Stimulated activated CD4-positive, alpha-beta T cell treated with anti-CD3 and anti-CD28 coated beads, Interleukin-15, amount 100 ng/mL, for 1 hour (primary cell): ENCODE results near the gene SLC6A17.

ENCODE experiments used
- DNase-seq, 2 donors: peaks; one replicate each; pipeline ENCODE4 v3.0.0-alpha.2; 2020; ENCODE audit warnings: low read depth in 1 of 2, low spot score in 1 of 2

Gene SLC6A17

DNA sequence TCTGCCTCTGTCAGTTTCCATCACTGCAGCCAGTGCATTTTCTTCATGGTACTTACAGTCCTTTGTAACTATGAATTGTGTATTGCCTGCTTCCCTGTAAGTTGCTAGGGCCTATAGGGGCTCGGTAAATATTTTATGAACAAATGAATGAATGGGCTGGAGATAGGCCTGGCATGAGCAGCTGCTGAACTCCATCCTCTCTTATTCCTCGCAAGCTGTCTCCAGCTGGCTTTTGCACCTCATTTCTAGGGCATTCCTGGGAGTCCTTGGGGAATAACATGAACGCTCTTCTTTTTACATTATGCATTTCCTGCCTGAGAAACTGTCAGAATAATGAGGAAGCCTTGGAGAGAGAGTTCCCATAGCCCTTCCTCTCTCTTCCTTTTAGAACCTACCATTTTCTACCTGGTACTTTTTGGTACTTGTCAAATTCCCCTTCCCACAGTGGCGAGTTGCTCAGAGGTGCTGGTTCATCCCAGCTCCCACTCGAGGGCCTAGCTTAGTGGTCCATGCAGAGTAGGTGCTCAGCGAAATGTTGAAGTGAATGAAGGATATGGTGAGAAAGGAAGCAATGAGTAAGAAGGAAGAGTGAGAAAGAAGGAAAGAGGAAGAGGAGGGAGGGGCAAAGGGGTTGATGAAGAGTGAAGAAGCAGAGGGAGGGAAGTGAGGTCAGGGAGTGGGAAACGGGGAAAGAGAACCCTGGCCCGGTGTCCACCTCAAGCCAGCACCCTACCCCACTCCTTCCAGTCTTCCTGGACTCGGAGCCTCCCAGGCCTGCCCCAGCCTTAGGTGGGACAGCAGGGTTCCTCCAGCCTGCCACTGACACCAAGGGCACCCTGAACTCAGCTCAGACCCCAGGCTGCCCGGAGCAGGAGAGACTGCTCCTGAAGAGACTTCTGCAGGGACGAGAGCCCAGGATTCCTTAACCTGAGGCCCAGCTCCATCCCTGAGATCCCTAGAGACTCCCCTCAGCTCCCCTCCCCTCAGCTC, 89.4 kb downstream of the SLC6A17 start:
- DNase-seq: no peak

DNA sequence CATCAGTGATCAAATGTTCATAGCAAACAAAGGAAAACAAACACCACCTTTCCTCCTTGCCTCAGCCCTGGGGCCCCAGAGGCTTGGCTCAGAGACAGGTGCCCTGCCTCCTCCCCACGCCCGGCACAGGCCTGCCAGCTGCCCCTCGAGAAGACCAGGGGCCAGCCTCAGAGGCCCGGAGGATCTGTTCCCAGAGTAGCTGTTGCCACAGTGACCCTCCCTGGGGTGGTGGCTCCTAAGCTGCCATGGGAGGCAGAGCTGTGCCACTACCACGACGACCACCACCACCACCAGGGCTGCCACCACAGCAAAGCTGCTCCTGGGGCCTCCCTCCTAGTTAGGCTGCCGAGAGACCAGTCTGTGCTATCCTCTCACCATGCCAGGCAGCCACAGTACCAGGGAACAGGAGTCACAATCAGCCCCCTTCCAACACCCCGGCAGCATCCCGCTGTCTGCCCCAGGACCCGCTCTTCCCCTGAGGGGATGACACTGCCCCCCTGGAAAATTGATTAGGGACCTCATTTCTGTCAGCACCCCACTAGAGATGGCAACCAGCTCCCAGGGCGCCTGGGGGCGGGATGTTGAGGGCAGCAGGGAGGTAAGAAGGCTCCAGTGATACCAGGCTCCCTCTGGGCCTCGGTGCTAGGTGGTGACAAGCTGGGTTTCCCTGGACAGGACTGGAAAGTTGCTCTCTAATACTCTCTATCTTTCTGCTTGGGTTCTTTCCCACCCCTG, 90.3 kb downstream of the SLC6A17 start:
- no peak for DNase-seq

DNA sequence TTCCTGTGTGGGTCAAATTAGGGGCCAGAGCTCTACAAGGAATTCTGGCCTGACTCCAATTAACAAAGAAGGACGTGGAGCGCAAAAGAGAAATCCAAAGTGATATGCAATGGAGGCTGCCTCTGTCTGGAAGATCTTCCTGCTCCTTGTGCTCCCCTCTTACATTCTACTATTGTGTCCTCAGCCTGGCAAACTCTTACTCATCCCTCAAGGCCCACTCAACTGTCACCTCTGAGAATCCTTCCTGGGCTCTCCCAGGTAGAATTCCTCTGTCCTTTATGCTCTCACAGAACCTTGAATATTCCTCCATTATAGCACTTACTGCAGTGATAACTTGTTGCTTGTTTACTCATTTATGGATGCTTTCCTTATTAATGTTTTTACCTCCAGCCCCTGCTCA, 91.2 kb downstream of the SLC6A17 start:
- no peak for DNase-seq

DNA sequence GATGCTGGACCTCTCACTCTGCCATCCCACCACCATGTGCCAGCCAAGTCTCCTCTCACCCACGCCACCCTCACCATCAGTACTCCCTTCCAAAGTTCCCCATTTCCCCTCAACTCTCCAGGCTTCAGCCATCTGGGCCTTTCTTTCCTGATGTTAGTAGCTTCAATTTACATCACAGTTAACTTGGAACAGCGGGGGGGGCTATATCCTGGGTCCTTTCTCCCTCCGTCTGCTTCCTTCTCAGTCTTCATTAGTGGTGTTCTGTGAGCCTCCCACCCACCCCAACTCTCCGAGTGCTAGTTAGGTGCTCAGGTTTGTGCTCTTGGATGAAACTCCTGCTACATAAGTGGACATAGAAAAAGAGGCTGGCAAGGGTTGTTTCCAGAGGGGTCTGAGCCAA, 91.8 kb downstream of the SLC6A17 start:
- no peak for DNase-seq

DNA sequence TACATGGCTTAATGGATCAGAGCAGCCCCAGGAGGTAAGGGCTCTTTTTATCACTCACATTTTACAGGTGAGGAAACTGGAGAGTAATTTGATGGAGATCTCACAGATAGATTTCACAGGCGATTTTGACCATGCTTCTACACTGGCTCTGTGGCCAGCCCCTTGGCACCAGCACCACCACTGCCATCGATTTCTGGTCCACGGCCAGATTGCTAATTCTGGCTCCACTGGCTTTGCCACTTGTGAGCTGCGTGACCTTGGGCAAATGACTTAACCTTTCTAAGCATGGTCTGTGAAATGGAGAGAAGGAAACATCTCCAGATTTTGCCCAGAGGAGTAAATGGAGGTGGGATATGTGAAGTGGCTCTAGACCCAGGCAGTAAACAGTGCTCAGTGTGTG, 92.4 kb downstream of the SLC6A17 start:
- no peak for DNase-seq

DNA sequence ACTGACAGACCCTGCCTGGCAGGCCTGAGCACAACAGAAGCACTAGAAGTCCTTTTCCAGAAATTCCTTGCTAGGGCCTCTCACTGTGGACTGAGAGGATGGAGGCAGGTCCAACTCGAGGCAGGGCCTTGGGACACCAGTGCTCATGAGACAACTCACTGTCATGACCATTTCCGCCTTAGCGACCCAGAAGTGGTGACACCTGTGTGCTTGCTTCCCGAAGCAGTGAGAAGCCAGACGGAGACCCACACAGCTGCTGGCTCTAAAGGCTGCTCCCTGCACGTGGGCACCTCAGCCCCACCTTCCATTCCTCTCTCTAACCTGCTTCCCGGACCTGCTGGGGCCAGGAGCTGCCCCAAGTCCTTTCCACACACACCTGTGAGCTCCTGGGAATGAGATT, 92.9 kb downstream of the SLC6A17 start:
- DNase-seq: no peak

DNA sequence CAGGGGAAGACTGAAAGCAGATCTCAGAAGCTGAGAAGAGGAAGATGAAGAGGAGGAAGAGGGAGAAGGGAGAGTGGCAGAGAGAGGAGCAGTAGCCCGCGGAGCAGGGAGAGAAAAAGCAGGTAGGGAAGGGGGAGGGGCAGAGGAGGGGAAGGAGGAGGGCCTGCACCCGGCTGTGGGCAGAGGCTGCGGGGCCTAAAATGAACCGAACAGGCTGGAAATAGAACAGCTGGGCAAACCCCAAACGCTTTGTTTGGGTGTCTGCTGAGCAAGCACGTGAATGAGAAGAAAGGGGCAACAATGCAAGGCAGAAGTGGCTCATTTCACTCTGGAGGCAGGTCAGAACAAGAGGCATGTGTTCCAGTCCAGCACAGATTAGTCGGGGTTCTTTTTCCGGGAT, 93.3 kb downstream of the SLC6A17 start:
- DNase-seq: no peak

DNA sequence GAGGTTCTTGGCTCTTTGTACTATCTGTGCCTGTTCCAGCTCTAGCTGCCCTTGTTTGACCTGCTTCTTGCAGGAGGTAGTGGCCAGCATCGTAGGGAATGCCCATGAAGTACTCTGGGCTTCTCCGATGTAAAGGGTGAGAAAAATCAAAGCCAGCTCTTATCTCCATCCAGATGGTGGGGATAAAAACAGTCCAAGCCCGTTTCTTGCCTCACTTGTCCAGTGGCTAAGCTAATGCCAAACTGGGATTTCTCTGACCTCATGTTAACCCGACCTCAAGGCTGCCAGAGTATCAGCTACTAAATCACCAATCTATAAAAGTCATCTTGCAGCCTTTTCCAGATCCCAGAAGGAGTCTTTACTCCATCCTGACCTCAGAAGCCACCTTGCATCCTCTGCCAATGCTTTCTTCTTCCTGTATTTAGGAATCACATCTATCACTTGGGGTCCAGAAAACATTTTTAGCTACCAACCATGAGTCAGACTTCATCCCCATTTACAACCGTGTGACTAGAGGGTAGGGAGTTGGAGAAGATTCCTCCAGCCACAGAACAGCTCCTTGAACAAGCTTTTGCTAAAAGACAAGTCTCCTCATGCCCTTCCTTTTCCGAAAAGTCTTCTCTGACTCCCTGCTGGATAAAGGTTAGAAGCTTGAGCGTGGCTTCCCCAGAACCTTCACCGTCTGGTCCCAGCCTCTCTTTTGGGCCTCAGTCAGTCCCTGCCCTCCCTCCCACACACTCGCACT, 95.8 kb downstream of the SLC6A17 start:
- no peak for DNase-seq

DNA sequence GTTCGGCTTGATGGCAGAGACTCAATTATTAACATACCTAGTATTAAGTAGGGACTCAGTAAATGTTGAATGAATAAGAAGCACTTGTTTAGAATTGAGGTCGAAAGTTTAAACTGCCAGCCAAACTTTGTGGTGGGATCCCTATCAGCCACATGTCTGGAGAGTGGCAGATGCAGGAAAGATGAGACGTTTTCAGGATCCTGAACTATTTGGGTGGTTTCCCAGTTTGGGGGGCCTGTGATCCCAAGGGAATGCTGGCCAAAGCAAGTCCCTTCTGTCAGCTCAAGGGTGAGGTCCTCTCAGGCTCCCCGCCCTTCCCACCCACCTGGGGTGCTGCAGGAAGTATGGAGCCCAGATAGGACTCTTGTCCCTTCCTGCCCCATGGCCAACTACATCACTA, 98.5 kb downstream of the SLC6A17 start:
- DNase-seq: no peak

DNA sequence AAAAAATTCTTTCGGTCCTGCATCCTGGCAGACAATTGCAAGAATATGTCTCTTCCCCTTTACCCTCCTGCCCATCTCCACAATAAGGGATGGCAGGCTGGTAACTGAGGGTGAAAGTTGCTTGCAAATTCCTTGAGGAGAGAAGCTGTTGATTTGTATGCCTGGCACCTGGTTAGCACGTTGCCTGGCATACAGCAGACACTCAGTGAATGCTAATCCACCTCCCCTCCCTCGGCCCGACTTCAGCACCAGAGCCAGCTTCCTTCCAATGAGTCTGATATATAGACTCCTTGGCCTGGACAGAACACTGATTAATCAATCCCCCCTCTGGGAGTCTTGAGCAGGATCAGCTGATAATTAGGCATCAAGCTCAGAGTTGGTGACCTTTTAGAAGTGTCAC, 99.0 kb downstream of the SLC6A17 start:
- DNase-seq: no peak

DNA sequence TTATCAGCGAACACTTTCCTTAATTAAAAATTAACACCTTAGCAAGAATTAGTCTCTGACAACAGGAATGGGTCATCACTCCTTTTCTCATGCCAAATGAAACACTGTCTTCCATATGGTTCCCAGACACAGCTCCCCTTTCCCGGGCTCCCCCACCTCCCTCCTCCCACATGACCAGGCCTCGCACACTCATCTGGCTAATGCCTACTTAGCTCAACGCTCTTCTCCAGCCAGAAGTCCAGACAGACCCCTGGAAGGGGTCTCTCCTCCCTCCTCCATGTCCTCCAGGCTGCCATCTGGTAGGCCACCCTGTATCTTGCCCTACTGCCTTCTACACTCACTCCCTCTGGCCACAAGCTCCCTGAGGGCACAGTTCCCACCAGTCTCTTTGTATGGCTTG, 99.7 kb downstream of the SLC6A17 start:
- no peak for DNase-seq

DNA sequence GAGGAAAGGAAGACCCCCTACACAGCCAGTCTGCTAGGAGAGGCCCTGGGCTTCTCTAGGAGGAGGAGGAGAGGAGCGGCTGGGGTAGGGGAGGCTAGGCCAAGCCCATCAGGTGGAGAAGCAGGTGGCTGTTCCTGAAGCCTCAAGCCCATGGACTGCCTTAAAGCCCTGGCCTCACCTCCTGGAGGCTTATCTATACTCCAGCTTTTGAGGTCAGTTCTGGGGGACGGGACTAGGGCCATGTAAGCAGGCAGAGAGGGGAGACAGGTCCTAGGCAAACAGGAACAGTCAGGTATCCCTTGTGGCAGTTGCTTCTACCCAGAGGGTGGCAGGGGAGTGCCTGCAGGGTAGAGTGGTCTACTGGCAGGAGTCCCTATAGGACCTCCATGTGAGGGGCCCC, 100.5 kb downstream of the SLC6A17 start:
- no peak for DNase-seq
